ENCODE results near the gene RIC3. TPM values are rescaled to one million over a fixed set of nuclear protein-coding genes. Genes with fewer than 3 reads are reported as not detected.

Gene RIC3
- total RNA-seq, 1 donor from 2014 or later: 12.0 TPM

- Mint-ChIP-seq H3K27me3 (peaks cover 5% of the 10 kb centered on the region), H3K36me3 (no peaks in the 10 kb centered on the region), H3K27ac (no peak overlapping the region), H3K9me3 (no peaks in the 10 kb centered on the region), H3K4me1 (ENCODE audit: unreplicated experiment) (no peaks in the 10 kb centered on the region), H3K4me3 (no peak overlapping the region)
- TF ChIP-seq, protein P1, sequence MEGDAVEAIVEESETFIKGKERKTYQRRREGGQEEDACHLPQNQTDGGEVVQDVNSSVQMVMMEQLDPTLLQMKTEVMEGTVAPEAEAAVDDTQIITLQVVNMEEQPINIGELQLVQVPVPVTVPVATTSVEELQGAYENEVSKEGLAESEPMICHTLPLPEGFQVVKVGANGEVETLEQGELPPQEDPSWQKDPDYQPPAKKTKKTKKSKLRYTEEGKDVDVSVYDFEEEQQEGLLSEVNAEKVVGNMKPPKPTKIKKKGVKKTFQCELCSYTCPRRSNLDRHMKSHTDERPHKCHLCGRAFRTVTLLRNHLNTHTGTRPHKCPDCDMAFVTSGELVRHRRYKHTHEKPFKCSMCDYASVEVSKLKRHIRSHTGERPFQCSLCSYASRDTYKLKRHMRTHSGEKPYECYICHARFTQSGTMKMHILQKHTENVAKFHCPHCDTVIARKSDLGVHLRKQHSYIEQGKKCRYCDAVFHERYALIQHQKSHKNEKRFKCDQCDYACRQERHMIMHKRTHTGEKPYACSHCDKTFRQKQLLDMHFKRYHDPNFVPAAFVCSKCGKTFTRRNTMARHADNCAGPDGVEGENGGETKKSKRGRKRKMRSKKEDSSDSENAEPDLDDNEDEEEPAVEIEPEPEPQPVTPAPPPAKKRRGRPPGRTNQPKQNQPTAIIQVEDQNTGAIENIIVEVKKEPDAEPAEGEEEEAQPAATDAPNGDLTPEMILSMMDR (conservative IDR thresholded peaks at IDR 0.05): no peak
- DNase-seq (ENCODE audit: extremely low spot score, unreplicated experiment): no peak
Observed at GRCh38 chr11:8186429-8186828, 17.6 kb upstream of the RIC3 start.

DNA sequence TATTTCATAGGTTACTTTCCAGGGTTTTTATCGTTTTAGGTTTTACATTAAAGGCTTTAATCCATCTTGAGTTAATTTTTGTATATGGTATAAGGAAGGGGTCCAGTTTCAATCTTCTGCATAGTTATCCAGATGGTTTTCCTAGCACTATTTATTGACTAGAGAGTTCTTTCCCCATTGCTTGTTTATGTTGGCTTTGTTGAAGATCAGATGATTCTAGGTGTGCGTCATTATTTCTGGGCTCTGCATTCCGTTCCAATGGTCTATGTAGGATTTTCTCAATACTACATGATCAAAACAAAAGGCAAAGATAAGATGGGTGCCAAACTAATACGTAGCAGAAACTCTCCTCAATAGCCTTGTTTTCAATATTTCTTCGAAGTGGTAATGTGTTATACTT, 14.3 kb upstream of the RIC3 start:
- DNase-seq (ENCODE audit: extremely low spot score, unreplicated experiment): no peak
- Mint-ChIP-seq H3K27ac (no peak overlapping the region), H3K4me3 (no peak overlapping the region), H3K27me3 (peaks cover 20% of the 10 kb centered on the region), H3K36me3 (no peaks in the 10 kb centered on the region), H3K4me1 (ENCODE audit: unreplicated experiment) (no peaks in the 10 kb centered on the region), H3K9me3 (no peaks in the 10 kb centered on the region)
- TF ChIP-seq, protein P1 (conservative IDR thresholded peaks at IDR 0.05): no peak

DNA sequence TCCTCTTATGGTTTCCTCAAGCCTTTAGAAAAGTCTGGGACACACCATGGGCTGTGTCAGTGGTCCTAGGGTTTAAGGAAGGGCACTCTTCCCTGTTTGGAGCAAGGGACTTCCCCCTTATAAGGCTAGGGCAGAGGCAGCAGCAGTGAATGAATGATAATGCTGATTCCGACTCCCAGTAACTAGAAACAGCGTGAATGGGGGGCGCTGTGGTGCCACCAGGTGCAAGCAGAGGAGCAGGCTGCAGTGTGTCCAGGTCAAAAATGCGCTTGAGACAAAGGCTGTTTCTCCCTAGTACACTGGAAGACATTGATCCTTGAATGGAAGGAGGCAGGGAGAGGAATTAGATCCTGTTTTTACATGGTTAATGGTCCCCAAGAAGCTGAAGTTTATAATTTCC, 11.6 kb upstream of the RIC3 start:
- no peaks in the 10 kb centered on the region for H3K9me3 Mint-ChIP-seq
- H3K27ac Mint-ChIP-seq: no peak overlapping the region
- no peaks in the 10 kb centered on the region for H3K4me1 Mint-ChIP-seq (ENCODE audit: unreplicated experiment)
- H3K4me3 Mint-ChIP-seq: no peak overlapping the region
- TF ChIP-seq, protein P1 (conservative IDR thresholded peaks at IDR 0.05): no peak
- H3K27me3 Mint-ChIP-seq: peaks cover 39% of the 10 kb centered on the region
- H3K36me3 Mint-ChIP-seq: no peaks in the 10 kb centered on the region
- DNase-seq (ENCODE audit: extremely low spot score, unreplicated experiment): no peak

DNA sequence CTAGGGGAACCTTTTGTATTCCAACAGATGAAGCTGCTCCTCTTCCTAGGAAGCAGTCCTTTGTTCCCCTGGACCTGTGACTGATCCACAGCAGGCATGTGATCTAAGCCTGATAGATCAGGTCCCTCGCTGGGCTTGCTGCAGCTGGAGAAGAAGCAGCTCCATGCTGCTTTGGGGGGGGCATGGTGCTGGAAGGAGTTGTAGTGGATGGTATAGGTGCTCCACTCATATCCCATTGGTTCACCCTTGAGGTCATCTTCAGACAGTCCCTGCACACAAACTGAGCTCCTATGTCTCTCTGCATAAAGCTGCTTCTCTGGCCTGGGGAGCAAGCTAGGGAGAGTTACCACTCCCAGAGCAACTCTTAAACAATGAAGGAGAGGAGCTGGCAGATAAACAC, 9.5 kb upstream of the RIC3 start:
- Mint-ChIP-seq H3K4me3 (no peak overlapping the region), H3K4me1 (ENCODE audit: unreplicated experiment) (no peaks in the 10 kb centered on the region), H3K27me3 (peaks cover 55% of the 10 kb centered on the region), H3K27ac (no peak overlapping the region), H3K9me3 (no peaks in the 10 kb centered on the region), H3K36me3 (no peaks in the 10 kb centered on the region)
- TF ChIP-seq, protein P1 (conservative IDR thresholded peaks at IDR 0.05): no peak
- DNase-seq (ENCODE audit: extremely low spot score, unreplicated experiment): no peak

- no peaks in the 10 kb centered on the region for H3K36me3 Mint-ChIP-seq
- peaks cover 55% of the 10 kb centered on the region for H3K27me3 Mint-ChIP-seq
Observed at GRCh38 chr11:8177136-8177535, 8.3 kb upstream of the RIC3 start.

More at GRCh38 chr11:8177136-8177535, 8.3 kb upstream of the RIC3 start:
- Mint-ChIP-seq H3K27ac (no peak overlapping the region), H3K4me3 (no peak overlapping the region), H3K4me1 (ENCODE audit: unreplicated experiment) (no peaks in the 10 kb centered on the region), H3K9me3 (no peaks in the 10 kb centered on the region)
- DNase-seq (ENCODE audit: extremely low spot score, unreplicated experiment): no peak
- TF ChIP-seq, protein P1 (conservative IDR thresholded peaks at IDR 0.05): no peak
